Heart right ventricle (tissue), 16 donors: ENCODE data around the gene ODAD4. TPM values are rescaled to one million over a fixed set of nuclear protein-coding genes. Genes with fewer than 3 reads are reported as not detected.

Experiments
- ATAC-seq, 8 donors: fragments of 200-7000 bp; cut with Tn5 transposase; one replicate each; pipeline ENCODE4 v1.9.1; 2020; ENCODE audit warnings: mild to moderate bottlenecking in 8 of 8, moderate library complexity in 8 of 8, moderate number of reproducible peaks in 1 of 8
- DNase-seq, 2 donors: peaks; one replicate each; pipeline ENCODE4 v3.0.0-alpha.2; 2020
- H3K27ac ChIP-seq, 10 donors: fragments of 200-600 bp; sonication (generic) in 2 of 10; one replicate each; pipeline versions ENCODE4 v1.5.0 to v1.8.0; 2020 to 2022; ENCODE audit warnings: mild to moderate bottlenecking in 3 of 10
- H3K27me3 ChIP-seq, 7 donors: fragments of 200-600 bp; one replicate each; pipeline ENCODE4 v1.8.0; 2021 to 2022; ENCODE audit warnings: mild to moderate bottlenecking in 2 of 7
- H3K36me3 ChIP-seq, 9 donors: fragments of 200-600 bp; sonication (generic) in 1 of 9; one replicate each; pipeline versions ENCODE4 v1.5.0 to v1.8.0; 2020 to 2022; ENCODE audit warnings: mild to moderate bottlenecking in 2 of 9
- H3K4me1 ChIP-seq, 9 donors: fragments of 200-600 bp; sonication (generic) in 1 of 9; one replicate each; pipeline versions ENCODE4 v1.5.0 to v1.8.0; 2020 to 2022; ENCODE audit warnings: mild to moderate bottlenecking in 4 of 9
- H3K4me3 ChIP-seq, 10 donors: fragments of 200-600 bp; sonication (generic) in 2 of 10; one replicate each; pipeline versions ENCODE4 v1.5.0 to v1.8.0; 2020 to 2022; ENCODE audit warnings: mild to moderate bottlenecking in 7 of 10, moderate library complexity in 2 of 10
- H3K9me3 ChIP-seq, 11 donors: fragments of 200-600 bp in 10 of 11; sonication (generic) in 2 of 11; one replicate each; pipeline versions ENCODE4 v1.5.0 to v1.8.0; 2013 to 2022; ENCODE audit warnings: mild to moderate bottlenecking in 2 of 11, control low read depth in 1 of 11, moderate library complexity in 1 of 11
- WGBS, 2 donors: extraction: QIAGEN DNeasy Blood & Tissue Kit; methylation state at CpG; one replicate each; pipeline ENCODE4 v1.1.7; 2013; ENCODE audit warnings: inconsistent platforms in 1 of 2; 5-methylcytosine and 5-hydroxymethylcytosine counted together
- intact Hi-C, 10 donors: fragments of 100-400 bp; cut with DNase I; formaldehyde crosslinking; loops; one replicate each; pipeline versions ENCODE4 v1.11.1 to v1.14.2; 2022
- polyA plus RNA-seq, 2 donors: library from polyadenylated mRNA; stranded (reverse); fragments of 200-250 nt; gene quantifications; one replicate each; pipeline ENCODE4 v1.2.3, GENCODE V29; 2013
- total RNA-seq, 10 donors: library from RNA; stranded (reverse); fragmentation: NEBNext Ultra II Directional in 3 of 10; extraction: Animal tissue kit (Norgen Biotek cat#: 25700) in 3 of 10; gene quantifications; one replicate each; pipeline versions ENCODE4 v1.2.1 to v1.2.4, GENCODE V29; 2021 to 2023
- TF ChIP-seq, protein P1 (sequence below), 9 donors: fragments of 200-600 bp; sonication (generic) in 2 of 9; IDR thresholded peaks; one replicate each; pipeline versions ENCODE4 v1.5.0 to v1.8.0; 2021 to 2022; ENCODE audit warnings: antibody characterized with exemption in 9 of 9, mild to moderate bottlenecking in 5 of 9, moderate library complexity in 1 of 9
- donor health status: Arrhythmogenic right ventricular cardiomyopathy.
- donor health status: ischemic (EF 13 %, LVEDD 7.1; RV severe dilation, severe dysfunction).
- donor health status: healthy with polysubstance abuse.
- donor health status: DM: no; HTN: yes; CAD: no.
- donor health status: DM: no; HTN: no; CAD: no.
- donor health status: ischemic (EF 25% LVEDD 6.9; RV normal size, moderate dysfunction).
- donor health status: ischemic (EF 25% LVEDD 5.7; RV mildly dilated, moderate dysfunction).
- donor health status: healthy.
- donor health status: DM: yes; HTN: yes; CAD: no.
- donor health status: Ischemic cardiomyopathy.
- donor health status: ischemic (EF 35%, LVEDD 5.7; RV mildly dilated, moderate dysfunction).
- donor health status: nonischemic (EF 11% LVEDD 7.7; RV severe dilation, severe dysfunction).
- donor health status: DM: yes; HTN: yes; CAD: no.
- donor health status: PGD.
- donor health status: ischemic (EF 29% LVEDD 5.4; RV normal size, mild dysfunction).
- donor health status: nonischemic (EF 23%, LVEDD 6.1; RV moderate dilation, normal function).

The ODAD4 gene
- total and polyA plus RNA-seq, 12 donors: 0.23 to 1.6 (median 0.69) TPM

DNA sequence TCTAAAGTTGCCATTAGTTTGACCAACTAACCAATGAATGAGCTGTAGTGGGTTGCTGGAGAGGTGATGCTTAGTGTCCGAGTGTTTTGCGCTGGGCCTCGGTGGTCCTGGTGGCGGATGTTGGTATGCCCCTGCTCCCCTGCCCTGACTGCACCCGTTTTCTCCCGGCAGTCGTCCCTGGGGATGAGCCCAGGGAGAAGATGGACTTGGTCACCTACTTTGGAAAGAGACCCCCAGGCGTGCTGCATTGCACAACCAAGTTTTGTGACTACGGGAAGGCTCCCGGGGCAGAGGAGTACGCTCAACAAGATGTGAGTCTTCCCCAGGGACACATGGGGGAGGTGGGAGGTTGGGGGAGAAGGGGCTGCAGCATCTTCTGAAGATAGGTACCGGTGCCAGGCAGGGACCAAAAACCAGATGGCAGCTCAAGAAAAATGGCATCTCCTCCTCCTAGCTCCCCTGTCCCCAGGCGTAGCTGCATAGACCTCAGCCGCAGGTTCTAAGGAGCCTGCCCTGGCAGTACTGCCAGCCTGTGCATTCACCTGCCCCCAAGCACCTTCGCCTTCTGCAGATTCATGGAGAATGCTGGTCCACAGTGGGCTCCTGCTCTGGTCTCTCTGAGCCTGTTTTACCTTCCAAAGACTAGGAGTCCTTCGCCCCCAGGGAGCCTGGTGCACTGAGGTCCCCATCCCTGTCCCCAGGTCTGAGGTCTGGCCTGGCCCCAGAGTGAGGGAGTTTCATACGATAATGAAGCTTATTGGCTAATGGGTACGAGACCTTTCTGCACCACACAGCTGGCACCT is 41.5 kb downstream of the ODAD4 start:
- Histone ChIP-seq H3K9me3 (no peaks in the 10 kb centered on the region), H3K27me3 (no peaks in the 10 kb centered on the region), H3K27ac (peak overlapping the region in 4 of 10 donors; percentile 47 to 85 (median 55)), H3K4me1 (peaks cover 7 to 55% (median 35%) of the 10 kb centered on the region in 9 donors), H3K36me3 (peaks cover 0 to 91% (median 38%) of the 10 kb centered on the region in 9 donors), H3K4me3 (no peak overlapping the region)
- no peak for DNase-seq
- TF ChIP-seq, protein P1, sequence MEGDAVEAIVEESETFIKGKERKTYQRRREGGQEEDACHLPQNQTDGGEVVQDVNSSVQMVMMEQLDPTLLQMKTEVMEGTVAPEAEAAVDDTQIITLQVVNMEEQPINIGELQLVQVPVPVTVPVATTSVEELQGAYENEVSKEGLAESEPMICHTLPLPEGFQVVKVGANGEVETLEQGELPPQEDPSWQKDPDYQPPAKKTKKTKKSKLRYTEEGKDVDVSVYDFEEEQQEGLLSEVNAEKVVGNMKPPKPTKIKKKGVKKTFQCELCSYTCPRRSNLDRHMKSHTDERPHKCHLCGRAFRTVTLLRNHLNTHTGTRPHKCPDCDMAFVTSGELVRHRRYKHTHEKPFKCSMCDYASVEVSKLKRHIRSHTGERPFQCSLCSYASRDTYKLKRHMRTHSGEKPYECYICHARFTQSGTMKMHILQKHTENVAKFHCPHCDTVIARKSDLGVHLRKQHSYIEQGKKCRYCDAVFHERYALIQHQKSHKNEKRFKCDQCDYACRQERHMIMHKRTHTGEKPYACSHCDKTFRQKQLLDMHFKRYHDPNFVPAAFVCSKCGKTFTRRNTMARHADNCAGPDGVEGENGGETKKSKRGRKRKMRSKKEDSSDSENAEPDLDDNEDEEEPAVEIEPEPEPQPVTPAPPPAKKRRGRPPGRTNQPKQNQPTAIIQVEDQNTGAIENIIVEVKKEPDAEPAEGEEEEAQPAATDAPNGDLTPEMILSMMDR (IDR thresholded peaks at IDR 0.05): no peak
- WGBS, 2 donors: 84 to 88% methylated on average over 18 of the region's 18 CpGs
- no peak for ATAC-seq
- intact Hi-C loops: loop anchor here in 1 of 10 donors (5.0 kb wide), 1 partner anchor 45 kb away; the partner anchor contains the start of gene DNAJC7

DNA sequence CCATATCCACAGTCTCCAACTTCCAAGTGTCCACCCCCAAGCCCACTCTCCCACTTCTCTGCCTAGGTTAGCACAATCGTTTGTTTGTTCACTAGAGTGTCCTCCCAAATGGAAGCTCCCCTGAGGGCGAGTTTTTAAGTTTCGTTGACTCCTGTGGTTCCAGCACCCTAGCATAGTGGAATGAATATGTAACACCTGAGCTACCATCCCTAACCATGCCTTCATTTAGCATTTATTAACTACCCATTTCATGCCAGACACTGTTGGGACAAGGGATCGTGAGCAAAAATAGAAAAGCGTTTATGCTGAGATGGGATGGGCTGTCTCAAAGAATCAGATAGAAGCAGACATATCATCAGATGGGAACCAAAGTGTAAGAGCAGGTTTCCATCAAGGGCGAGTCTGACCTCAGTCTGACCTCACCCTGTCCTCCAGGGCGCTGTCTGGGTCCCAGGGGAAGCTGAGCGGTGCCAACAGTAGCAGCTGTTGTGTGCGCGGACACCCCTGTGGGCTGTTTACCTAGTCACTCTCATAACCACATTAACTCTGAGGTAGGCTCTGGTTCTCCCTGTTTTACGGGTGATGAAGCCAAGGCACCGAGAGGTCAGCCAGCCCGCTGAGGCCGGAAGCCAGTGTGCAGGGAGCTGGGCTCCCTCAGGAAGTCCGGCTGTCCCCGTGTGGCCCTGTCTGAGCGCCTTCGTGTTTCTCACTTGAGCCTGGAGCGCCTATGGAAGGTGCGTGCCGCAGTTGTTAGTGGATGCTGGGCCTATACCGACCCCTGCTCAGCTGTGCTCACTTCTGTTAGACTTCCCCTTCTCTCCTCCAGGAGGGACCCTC is 42.4 kb downstream of the ODAD4 start:
- Histone ChIP-seq H3K4me1 (peaks cover 7 to 48% (median 27%) of the 10 kb centered on the region in 9 donors), H3K36me3 (peaks cover 0 to 100% (median 47%) of the 10 kb centered on the region in 9 donors), H3K4me3 (no peak overlapping the region), H3K27me3 (no peaks in the 10 kb centered on the region), H3K27ac (peak overlapping the region in 9 of 10 donors; percentile 41 to 85 (median 50)), H3K9me3 (no peaks in the 10 kb centered on the region)
- ATAC-seq: peak; percentile 27 to 80 (median 64)
- TF ChIP-seq, protein P1 (IDR thresholded peaks at IDR 0.05): no peak
- peak; percentile 49 to 55 for DNase-seq
- WGBS, 2 donors: 38 to 56% methylated on average over 22 of the region's 22 CpGs
- intact Hi-C loops: loop anchor here in 1 of 10 donors (5.0 kb wide), 1 partner anchor 45 kb away; the partner anchor contains the start of gene DNAJC7

DNA sequence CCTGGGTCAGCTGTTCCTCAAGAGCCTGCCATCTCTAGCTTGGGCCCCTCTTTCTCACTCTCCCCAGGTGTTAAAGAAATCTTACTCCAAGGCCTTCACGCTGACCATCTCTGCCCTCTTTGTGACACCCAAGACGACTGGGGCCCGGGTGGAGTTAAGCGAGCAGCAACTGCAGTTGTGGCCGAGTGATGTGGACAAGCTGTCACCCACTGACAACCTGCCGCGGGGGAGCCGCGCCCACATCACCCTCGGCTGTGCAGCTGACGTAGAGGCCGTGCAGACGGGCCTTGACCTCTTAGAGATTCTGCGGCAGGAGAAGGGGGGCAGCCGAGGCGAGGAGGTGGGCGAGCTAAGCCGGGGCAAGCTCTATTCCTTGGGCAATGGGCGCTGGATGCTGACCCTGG is 43.0 kb downstream of the ODAD4 start:
- DNase-seq: no peak
- Histone ChIP-seq H3K9me3 (no peaks in the 10 kb centered on the region), H3K27me3 (no peaks in the 10 kb centered on the region), H3K36me3 (peaks cover 0 to 100% (median 48%) of the 10 kb centered on the region in 9 donors), H3K27ac (peak overlapping the region in 9 of 10 donors; percentile 41 to 85 (median 50)), H3K4me1 (peaks cover 7 to 42% (median 23%) of the 10 kb centered on the region in 9 donors), H3K4me3 (no peak overlapping the region)
- 53 to 58% methylated on average over 19 of the region's 19 CpGs for WGBS, 2 donors
- TF ChIP-seq, protein P1 (IDR thresholded peaks at IDR 0.05): no peak
- peak in 4 of 8 donors; percentile 5 to 14 (median 9) for ATAC-seq
- intact Hi-C loops: loop anchor here in 1 of 10 donors (5.0 kb wide), 1 partner anchor 44 kb away; the partner anchor contains the start of gene DNAJC7

DNA sequence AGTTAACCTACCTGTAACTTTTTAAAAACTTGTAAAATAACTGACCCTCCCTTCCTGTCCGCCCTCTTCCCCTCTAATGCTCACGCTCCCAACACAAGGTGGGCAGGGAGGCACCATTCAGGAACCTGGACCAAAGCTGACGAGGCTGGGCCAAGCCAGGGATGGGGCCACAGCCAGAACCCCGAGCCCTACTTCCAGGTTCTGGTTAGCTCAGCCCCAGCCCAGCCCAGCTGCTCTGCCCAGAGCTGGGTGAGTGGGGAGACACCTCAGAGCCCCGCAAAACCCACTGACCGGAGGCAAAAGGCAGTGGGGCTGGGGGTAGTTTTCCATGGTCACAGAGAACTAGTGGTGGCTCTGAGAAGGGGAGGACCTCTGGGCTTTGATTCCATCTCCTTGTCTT is 43.6 kb downstream of the ODAD4 start:
- Histone ChIP-seq H3K4me1 (peaks cover 7 to 36% (median 20%) of the 10 kb centered on the region in 9 donors), H3K27me3 (no peaks in the 10 kb centered on the region), H3K4me3 (no peak overlapping the region), H3K9me3 (no peaks in the 10 kb centered on the region), H3K36me3 (peaks cover 0 to 100% (median 51%) of the 10 kb centered on the region in 9 donors), H3K27ac (peak overlapping the region in 1 of 10 donors; percentile 85)
- DNase-seq: no peak
- WGBS, 2 donors: 87 to 91% methylated on average over 6 of the region's 6 CpGs
- TF ChIP-seq, protein P1 (IDR thresholded peaks at IDR 0.05): no peak
- ATAC-seq: peak in 1 of 8 donors; percentile 2
- intact Hi-C loops: loop anchor here in 1 of 10 donors (5.0 kb wide), 1 partner anchor 43 kb away; the partner anchor contains the start of gene DNAJC7
